HepG2 (cell line): ENCODE data around the gene CPT1A. TPM values are rescaled to one million over a fixed set of nuclear protein-coding genes. Genes with fewer than 3 reads are reported as not detected.
A peak's percentile ranks its signal among the peaks of the same experiment; 100 is the strongest.

ENCODE experiments used
- FOSL2 ChIP-seq: sonication (generic); formaldehyde crosslinking; IDR thresholded peaks from 2 replicates; pipeline ENCODE4 v1.4.0; 2020; ENCODE audit warnings: missing genetic modification reagents
- HMG20A ChIP-seq: IDR thresholded peaks from 2 replicates; pipeline ENCODE4 v1.6.1; 2016; ENCODE audit warnings: borderline replicate concordance
- NRL ChIP-seq: sonication (generic); formaldehyde crosslinking; IDR thresholded peaks from 2 replicates; pipeline ENCODE4 v1.5.0; 2020; ENCODE audit warnings: missing genetic modification reagents, mild to moderate bottlenecking, moderate library complexity, borderline replicate concordance
- RCOR2 ChIP-seq: IDR thresholded peaks from 2 replicates; pipeline ENCODE4 v1.6.1; 2016; ENCODE audit warnings: missing biosample characterization, missing genetic modification reagents
- SP1 ChIP-seq, 2 experiments: fragments of 450-650 bp in 1 of 2; sonication (generic) in 1 of 2; formaldehyde crosslinking in 1 of 2; IDR thresholded peaks; 2 replicates each; pipeline versions ENCODE4 v1.4.0 to v1.6.1; 2016 to 2020; ENCODE audit warnings: missing genetic modification reagents in 1 of 2
- ZNF205 ChIP-seq: IDR thresholded peaks from 2 replicates; pipeline ENCODE4 v1.6.1; 2018; ENCODE audit warnings: missing biosample characterization, missing genetic modification reagents
- ZNF335 ChIP-seq: sonication (generic); formaldehyde crosslinking; IDR thresholded peaks from 2 replicates; pipeline ENCODE4 v1.4.0; 2020; ENCODE audit warnings: missing genetic modification reagents
- polyA plus RNA-seq, 8 experiments: library from polyadenylated mRNA; depleted of rRNA in 3 of 8; stranded (reverse) in 7 of 8; unstranded in 1 of 8; fragments of >200 nt; fragmentation: Illumina TruSeq in 4 of 8; extraction: Trizol in 4 of 8; gene quantifications; 2 replicates each; pipeline versions ENCODE4 v1.2.1 to v1.2.3, GENCODE V29; 2011 to 2016; ENCODE audit warnings: low read depth in 4 of 8, missing spikeins in 1 of 8, mixed read lengths in 1 of 8; ENCODE audit not compliant: insufficient read depth in 1 of 8
- total RNA-seq, 5 experiments: library from RNA; depleted of rRNA; stranded (reverse); fragments of >200 nt; fragmentation: Illumina TruSeq; extraction: Trizol; gene quantifications; 2 replicates each; pipeline ENCODE4 v1.2.3, GENCODE V29; 2016; ENCODE audit warnings: low read depth in 1 of 5
- TF ChIP-seq, protein P1 (sequence below): sonication (generic); formaldehyde crosslinking; conservative IDR thresholded peaks from 2 replicates; pipeline ENCODE4 v1.4.0; 2020; ENCODE audit warnings: missing genetic modification reagents
- TF ChIP-seq, protein P2 (sequence below): sonication (generic); formaldehyde crosslinking; IDR thresholded peaks from 2 replicates; pipeline ENCODE4 v1.4.0; 2020; ENCODE audit warnings: missing genetic modification reagents
- TF ChIP-seq, protein P3 (sequence below): sonication (generic); formaldehyde crosslinking; conservative IDR thresholded peaks from 2 replicates; pipeline ENCODE4 v1.4.0; 2020; ENCODE audit warnings: mild to moderate bottlenecking, missing genetic modification reagents, moderate library complexity
- TF ChIP-seq, protein P4 (sequence below): sonication (generic); formaldehyde crosslinking; IDR thresholded peaks from 2 replicates; pipeline ENCODE4 v1.8.0; 2023; ENCODE audit warnings: mild to moderate bottlenecking, missing genetic modification reagents
- TF ChIP-seq, protein P5 (sequence below): sonication (generic); formaldehyde crosslinking; IDR thresholded peaks from 2 replicates; pipeline ENCODE4 v1.5.1; 2020; ENCODE audit warnings: mild to moderate bottlenecking, missing genetic modification reagents, moderate library complexity
- TF ChIP-seq, protein P6 (sequence below): sonication (generic); formaldehyde crosslinking; IDR thresholded peaks from 2 replicates; pipeline ENCODE4 v1.4.0; 2020; ENCODE audit warnings: missing genetic modification reagents, borderline replicate concordance

CPT1A gene
- total and polyA plus RNA-seq, 2 of the 13 experiments (the other 11 are each of a cell fraction or from before 2014, with no cell fraction given) = 7.0 to 7.1 TPM

DNA sequence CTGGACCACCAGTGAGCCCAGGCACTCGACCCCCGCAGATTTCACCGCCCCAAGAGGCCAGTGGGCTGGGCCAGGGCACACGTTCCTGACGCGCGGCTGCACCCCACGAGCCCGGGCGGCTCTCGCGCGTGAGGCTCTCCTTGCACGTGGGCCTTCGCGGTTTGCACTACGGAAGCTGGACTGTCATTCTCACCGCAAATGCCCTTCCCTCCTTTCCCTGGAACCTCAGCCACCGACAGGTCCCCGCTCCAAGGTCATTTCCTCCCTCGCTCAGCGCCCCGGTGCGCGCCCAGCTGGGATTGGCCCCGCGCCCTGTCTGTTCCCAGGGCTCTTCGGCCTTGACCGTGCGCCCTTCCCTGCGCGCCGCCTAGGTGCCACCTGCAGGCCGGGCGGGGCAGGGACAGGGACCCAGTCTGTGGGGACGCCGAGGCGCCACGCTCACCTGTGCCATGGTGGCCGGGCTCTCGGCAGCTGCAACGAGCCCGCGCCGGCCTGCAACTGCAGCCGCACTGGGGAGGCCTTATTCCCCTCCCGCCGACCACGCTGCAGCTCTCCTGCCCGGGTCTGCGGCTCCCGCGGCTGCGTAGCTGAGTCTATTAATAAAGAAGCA lies 2.1 kb upstream of the CPT1A start (continued):
- TF ChIP-seq, protein P1, sequence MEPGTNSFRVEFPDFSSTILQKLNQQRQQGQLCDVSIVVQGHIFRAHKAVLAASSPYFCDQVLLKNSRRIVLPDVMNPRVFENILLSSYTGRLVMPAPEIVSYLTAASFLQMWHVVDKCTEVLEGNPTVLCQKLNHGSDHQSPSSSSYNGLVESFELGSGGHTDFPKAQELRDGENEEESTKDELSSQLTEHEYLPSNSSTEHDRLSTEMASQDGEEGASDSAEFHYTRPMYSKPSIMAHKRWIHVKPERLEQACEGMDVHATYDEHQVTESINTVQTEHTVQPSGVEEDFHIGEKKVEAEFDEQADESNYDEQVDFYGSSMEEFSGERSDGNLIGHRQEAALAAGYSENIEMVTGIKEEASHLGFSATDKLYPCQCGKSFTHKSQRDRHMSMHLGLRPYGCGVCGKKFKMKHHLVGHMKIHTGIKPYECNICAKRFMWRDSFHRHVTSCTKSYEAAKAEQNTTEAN (CRISPR knock-in tag) = peak; percentile 77; the same call in 1 of the 2 replicates
- TF ChIP-seq, protein P2, sequence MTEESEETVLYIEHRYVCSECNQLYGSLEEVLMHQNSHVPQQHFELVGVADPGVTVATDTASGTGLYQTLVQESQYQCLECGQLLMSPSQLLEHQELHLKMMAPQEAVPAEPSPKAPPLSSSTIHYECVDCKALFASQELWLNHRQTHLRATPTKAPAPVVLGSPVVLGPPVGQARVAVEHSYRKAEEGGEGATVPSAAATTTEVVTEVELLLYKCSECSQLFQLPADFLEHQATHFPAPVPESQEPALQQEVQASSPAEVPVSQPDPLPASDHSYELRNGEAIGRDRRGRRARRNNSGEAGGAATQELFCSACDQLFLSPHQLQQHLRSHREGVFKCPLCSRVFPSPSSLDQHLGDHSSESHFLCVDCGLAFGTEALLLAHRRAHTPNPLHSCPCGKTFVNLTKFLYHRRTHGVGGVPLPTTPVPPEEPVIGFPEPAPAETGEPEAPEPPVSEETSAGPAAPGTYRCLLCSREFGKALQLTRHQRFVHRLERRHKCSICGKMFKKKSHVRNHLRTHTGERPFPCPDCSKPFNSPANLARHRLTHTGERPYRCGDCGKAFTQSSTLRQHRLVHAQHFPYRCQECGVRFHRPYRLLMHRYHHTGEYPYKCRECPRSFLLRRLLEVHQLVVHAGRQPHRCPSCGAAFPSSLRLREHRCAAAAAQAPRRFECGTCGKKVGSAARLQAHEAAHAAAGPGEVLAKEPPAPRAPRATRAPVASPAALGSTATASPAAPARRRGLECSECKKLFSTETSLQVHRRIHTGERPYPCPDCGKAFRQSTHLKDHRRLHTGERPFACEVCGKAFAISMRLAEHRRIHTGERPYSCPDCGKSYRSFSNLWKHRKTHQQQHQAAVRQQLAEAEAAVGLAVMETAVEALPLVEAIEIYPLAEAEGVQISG = peak; percentile 84
- TF ChIP-seq FOSL2 (CRISPR knock-in tag) = peak; percentile 73
- TF ChIP-seq, protein P3, sequence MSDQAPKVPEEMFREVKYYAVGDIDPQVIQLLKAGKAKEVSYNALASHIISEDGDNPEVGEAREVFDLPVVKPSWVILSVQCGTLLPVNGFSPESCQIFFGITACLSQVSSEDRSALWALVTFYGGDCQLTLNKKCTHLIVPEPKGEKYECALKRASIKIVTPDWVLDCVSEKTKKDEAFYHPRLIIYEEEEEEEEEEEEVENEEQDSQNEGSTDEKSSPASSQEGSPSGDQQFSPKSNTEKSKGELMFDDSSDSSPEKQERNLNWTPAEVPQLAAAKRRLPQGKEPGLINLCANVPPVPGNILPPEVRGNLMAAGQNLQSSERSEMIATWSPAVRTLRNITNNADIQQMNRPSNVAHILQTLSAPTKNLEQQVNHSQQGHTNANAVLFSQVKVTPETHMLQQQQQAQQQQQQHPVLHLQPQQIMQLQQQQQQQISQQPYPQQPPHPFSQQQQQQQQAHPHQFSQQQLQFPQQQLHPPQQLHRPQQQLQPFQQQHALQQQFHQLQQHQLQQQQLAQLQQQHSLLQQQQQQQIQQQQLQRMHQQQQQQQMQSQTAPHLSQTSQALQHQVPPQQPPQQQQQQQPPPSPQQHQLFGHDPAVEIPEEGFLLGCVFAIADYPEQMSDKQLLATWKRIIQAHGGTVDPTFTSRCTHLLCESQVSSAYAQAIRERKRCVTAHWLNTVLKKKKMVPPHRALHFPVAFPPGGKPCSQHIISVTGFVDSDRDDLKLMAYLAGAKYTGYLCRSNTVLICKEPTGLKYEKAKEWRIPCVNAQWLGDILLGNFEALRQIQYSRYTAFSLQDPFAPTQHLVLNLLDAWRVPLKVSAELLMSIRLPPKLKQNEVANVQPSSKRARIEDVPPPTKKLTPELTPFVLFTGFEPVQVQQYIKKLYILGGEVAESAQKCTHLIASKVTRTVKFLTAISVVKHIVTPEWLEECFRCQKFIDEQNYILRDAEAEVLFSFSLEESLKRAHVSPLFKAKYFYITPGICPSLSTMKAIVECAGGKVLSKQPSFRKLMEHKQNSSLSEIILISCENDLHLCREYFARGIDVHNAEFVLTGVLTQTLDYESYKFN (CRISPR knock-in tag) = peak; percentile 78
- TF ChIP-seq, protein P4, sequence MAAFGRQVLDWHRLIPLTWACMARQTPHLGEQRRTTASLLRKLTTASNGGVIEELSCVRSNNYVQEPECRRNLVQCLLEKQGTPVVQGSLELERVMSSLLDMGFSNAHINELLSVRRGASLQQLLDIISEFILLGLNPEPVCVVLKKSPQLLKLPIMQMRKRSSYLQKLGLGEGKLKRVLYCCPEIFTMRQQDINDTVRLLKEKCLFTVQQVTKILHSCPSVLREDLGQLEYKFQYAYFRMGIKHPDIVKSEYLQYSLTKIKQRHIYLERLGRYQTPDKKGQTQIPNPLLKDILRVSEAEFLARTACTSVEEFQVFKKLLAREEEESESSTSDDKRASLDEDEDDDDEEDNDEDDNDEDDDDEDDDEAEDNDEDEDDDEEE = 0 out of 2 replicates have a peak, but pooled peaks have one; percentile 26
- TF ChIP-seq, protein P5, sequence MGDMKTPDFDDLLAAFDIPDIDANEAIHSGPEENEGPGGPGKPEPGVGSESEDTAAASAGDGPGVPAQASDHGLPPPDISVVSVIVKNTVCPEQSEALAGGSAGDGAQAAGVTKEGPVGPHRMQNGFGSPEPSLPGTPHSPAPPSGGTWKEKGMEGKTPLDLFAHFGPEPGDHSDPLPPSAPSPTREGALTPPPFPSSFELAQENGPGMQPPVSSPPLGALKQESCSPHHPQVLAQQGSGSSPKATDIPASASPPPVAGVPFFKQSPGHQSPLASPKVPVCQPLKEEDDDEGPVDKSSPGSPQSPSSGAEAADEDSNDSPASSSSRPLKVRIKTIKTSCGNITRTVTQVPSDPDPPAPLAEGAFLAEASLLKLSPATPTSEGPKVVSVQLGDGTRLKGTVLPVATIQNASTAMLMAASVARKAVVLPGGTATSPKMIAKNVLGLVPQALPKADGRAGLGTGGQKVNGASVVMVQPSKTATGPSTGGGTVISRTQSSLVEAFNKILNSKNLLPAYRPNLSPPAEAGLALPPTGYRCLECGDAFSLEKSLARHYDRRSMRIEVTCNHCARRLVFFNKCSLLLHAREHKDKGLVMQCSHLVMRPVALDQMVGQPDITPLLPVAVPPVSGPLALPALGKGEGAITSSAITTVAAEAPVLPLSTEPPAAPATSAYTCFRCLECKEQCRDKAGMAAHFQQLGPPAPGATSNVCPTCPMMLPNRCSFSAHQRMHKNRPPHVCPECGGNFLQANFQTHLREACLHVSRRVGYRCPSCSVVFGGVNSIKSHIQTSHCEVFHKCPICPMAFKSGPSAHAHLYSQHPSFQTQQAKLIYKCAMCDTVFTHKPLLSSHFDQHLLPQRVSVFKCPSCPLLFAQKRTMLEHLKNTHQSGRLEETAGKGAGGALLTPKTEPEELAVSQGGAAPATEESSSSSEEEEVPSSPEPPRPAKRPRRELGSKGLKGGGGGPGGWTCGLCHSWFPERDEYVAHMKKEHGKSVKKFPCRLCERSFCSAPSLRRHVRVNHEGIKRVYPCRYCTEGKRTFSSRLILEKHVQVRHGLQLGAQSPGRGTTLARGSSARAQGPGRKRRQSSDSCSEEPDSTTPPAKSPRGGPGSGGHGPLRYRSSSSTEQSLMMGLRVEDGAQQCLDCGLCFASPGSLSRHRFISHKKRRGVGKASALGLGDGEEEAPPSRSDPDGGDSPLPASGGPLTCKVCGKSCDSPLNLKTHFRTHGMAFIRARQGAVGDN (CRISPR knock-in tag) = peak; percentile 95
- TF ChIP-seq HMG20A (CRISPR knock-in tag) = peak; percentile 88; the same call in 1 of the 2 replicates
- peak; percentile 90 for TF ChIP-seq NRL (CRISPR knock-in tag)
- TF ChIP-seq SP1 (IDR thresholded peaks at IDR 0.05) = no peak
- peak; percentile 59 for TF ChIP-seq SP1 (CRISPR knock-in tag; IDR thresholded peaks at IDR 0.05)
- TF ChIP-seq, protein P6, sequence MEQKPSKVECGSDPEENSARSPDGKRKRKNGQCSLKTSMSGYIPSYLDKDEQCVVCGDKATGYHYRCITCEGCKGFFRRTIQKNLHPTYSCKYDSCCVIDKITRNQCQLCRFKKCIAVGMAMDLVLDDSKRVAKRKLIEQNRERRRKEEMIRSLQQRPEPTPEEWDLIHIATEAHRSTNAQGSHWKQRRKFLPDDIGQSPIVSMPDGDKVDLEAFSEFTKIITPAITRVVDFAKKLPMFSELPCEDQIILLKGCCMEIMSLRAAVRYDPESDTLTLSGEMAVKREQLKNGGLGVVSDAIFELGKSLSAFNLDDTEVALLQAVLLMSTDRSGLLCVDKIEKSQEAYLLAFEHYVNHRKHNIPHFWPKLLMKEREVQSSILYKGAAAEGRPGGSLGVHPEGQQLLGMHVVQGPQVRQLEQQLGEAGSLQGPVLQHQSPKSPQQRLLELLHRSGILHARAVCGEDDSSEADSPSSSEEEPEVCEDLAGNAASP (CRISPR knock-in tag) = peak; percentile 94
- TF ChIP-seq RCOR2 = peak; percentile 76; the same call in 1 of the 2 replicates
- peak; percentile 78 for TF ChIP-seq ZNF335
- peak; percentile 76 for TF ChIP-seq ZNF205 (CRISPR knock-in tag)
